ENCODE measurements around the gene GYS1.

The GYS1 gene

DNA sequence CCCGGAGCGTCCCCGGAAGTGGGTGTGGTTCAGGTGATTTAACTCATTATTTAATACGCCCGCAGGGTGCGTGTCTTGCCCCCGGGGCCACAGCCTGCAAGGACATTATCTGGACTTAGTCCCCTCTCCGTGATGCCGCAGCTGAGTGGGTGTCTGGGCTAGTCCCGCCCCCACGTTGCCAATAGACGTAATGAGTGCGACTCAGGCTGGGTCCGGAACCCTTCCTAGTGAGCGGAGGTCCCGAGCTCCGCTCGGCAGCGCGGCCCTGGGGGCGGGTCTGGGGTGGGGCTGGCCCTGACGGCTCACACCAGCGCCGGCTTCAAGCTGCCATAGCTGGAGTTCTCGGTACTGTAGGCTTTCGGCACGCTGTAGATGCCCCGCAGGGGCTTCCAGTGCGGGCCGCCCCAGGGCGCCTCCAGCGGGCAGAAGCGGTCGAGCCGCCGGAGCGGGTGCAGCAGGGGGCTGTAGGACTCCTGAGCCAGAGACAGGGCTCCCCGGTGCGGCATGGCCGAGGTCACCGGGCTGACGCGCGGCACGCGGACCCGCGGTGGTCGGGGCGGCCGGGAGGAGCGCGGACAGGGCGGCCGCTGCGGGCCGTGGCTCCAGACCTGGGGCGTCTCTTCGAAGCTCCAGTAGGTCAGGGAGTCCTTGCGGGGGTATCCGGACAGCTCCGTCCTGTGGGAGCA is 24.7 kb upstream of the GYS1 start:
- peak; percentile 85 for DNase-seq (ENCODE audit: low spot score)

DNA sequence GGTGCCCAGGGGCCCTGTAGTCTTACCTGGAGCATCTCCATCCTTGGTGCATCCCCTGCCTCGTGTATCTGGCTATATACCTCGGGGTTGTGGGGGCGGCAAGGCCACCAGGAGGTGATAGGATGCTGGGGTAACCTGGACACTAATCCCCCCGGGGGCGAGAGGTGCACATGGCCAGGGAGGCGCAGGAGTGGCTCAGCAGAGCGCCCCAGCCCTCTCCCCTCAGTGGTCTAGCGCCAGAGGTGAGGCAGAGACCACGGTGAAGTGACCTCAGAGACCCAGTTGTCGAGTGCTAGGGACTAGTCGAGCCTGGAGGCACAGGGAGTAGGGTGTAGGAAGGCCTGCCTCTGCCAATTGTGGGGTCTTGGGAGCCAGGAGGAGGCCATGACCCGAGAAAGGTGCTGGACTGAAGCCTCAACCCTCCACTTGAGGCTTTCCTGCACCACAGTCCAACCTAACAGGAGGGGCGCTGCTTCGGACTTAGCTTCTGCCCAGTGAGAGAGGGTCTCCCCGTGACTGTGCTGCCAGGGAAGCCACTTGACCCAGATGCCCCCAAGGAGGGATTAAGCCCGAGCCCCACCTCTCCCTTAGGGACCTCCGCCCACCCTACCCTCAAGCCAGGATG is 24.0 kb upstream of the GYS1 start, which contains the start of gene LHB:
LHB (minus strand) TSS at position 51 of the 625 bp plus-strand sequence; CDS start at position 41, 10 bp downstream.
- DNase-seq (ENCODE audit: low spot score): no peak

DNA sequence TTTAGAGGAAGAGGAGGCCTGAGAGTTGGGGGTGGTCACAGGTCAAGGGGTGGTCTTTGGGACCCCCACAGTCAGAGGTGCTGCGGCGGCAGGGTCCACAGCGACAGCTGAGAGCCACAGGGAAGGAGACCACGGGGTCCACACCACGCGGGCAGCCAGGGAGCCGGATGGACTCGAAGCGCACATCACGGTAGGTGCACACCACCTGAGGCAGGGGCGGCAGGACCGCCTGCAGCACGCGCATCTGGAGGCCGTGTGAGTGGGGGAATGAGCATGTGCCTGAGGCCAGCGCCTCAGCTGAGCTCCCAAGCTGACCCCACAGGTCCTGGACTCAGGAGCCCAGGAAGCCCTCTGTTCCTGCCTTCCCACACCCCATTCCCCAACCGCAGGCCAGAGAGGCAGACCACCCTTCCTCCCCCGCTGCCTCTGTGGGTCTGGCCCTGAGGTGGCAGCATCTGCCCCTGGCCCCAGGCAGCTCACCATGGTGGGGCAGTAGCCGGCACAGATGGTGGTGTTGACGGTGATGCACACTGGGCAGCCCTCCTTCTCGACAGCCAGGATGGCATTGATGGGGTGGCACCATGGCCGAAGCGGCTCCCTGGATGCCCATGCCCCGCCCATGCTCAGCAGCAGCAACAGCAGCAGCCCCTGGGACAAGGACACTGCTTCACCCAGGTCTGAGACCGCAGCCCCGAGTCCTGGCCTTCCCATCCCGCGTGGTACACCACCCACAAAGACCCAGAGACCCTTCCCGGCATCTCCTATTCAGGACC is 23.1 kb upstream of the GYS1 start:
- DNase-seq (ENCODE audit: low spot score): no peak

DNA sequence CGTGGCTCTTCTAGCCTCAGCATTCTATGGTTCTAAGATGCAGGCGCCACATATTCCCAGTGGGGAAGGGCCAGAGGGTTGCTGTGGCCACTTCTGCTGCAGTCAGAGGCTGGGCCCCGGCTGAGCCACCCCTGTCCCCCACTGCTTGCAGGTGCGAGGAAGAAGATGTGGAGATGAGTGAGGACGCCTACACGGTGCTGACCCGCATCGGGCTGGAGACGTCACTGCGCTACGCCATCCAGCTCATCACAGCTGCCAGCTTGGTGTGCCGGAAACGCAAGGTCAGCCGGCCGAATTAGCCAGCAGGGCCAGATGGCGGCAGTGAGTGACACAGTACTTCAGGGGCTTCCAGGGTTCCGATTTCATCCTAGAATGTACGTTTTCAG is 21.8 kb upstream of the GYS1 start:
- DNase-seq (ENCODE audit: low spot score): no peak

DNA sequence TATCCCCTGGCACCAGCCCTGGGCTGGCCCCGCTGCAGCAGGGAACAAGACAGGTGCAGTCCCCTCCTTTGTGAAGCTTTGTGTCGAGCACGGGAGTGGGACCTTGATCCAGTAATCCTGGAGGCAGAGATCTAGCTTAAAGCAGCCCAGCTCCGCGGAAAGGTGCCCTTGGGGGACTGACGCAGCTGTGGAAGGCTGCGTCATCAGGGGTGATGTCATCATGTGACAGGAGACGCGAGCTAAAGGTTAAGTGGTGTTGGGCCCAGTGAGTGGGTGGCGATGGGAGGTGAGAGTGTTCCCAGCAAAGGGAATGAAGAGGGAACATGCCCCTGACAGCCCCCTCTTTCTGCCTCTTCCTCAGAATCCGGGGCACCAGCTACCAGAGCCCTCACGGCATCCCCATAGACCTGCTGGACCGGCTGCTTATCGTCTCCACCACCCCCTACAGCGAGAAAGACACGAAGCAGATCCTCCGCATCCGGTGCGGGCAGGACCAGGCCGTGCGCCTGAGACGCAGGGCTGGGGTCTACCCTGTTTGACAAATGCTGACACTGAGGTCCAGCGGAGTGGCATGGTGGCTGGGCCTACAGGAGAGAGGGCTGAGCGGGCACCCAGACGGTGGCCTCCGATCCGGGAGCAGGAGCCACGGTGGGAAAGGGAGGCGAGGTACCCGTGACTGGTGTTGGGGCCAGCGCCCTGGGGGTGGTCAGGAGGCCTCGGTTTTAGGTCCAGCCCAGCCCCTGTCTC is 21.2 kb upstream of the GYS1 start:
- no peak for DNase-seq (ENCODE audit: low spot score)

DNA sequence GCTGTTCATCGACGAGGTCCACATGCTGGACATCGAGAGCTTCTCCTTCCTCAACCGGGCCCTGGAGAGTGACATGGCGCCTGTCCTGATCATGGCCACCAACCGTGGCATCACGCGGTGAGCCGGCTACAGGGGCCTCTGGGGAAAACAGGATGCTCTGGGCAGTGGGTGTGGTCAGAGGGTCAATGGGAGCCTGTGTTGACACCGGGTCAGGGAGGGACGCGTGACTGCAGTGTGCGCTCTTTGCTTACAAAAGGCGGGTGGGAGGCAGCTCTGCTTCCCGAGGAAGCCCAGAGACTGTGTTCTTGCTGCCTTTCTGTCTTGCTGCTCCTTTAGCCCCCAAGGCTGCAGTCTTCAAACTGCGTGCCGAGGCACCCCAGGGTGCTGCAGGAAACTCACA is 18.1 kb upstream of the GYS1 start:
- no peak for DNase-seq (ENCODE audit: low spot score)

DNA sequence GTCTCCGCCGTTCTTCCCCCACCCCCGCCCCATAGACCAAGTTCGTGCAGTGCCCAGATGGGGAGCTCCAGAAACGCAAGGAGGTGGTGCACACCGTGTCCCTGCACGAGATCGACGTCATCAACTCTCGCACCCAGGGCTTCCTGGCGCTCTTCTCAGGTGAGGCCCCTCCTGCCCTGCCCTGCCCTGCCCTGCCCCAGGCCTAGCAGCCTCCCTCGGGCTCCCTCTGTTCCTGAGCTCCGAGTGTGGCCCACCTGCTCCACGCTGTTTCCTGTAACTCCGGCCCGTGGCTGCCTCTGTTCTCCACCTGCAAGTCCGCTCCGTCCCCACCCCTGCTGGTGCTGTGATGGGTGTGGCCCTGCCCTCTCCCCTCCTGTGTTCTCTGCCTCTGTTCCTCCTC is 17.3 kb upstream of the GYS1 start:
- no peak for DNase-seq (ENCODE audit: low spot score)

DNA sequence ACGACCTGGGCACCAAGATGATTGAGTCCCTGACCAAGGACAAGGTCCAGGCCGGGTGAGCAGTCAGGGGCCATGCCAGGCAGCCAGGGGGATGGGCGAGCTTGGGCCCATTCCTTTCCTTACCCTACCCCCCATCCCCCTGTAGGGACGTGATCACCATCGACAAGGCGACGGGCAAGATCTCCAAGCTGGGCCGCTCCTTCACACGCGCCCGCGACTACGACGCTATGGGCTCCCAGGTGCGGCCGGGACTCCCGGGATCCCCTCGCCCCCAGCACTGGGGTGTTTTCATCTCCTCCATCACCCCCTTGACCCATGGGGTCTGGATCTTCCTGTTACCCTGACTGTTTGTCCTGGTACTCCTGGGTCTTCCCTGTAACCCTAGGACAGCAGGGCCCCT is 16.7 kb upstream of the GYS1 start:
- DNase-seq (ENCODE audit: low spot score): no peak

DNA sequence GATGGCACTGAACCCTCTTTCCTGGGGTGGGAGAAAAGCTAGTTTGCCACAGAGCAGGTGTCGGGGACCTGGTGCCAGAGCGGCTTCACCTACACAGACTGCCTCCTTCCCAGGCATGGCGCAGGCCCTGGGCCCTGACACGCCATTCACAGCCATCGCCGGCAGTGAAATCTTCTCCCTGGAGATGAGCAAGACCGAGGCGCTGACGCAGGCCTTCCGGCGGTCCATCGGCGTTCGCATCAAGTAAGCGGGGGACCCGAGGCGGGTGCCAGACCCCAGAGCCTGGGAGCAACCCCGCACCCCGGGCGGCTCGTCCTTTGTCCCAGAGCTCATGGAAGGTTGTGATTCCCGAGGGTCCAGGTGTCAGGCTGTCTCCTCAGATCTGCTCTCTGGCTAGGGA is 13.8 kb upstream of the GYS1 start:
- no peak for DNase-seq (ENCODE audit: low spot score)

DNA sequence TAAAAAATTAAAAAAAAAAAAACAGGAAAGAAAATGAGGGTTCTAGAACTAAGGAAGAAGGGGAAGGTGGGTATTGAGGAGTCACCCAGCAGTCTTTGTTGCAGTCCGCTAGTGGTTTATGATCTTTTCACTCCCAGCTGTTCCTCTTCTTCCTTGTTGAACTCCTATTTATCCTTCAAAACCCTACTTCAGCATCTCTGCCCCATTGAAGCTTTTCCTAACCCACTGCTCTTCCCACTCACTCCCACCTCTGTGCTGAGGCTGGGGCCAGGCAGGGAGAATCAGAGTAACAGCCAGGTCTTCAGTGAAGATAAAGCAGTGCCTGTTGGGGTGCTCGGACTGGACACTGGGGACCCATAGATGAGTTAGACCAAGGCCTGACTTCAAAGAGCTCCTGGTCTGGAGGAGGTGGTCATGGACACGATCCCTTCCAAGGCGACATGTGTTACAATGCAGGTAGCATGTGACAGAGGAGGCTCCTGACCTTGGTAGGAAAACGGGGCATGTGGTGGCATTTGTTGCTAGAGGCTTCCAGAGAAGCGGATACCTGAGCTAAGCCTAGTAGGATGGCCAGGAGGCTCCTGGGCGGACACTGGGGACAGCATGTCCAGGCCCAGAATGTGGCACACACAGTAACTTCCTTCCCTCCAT is 12.0 kb upstream of the GYS1 start:
- no peak for DNase-seq (ENCODE audit: low spot score)

DNA sequence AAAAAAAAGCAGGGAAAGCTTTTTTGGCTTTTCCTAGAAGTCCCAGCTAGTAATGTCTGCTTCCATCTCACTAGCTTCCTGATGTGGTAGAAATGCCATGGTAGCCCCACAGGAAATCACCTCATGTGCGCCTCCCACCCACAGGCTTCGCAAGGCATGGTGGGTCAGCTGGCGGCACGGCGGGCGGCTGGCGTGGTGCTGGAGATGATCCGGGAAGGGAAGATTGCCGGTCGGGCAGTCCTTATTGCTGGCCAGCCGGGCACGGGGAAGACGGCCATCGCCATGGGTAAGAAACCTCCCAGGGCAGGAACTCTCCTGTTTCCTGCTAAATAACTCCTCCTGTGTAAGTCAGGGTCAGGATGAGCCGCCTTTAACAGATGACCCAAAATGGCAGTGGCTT is 11.0 kb upstream of the GYS1 start:
- no peak for DNase-seq (ENCODE audit: low spot score)

DNA sequence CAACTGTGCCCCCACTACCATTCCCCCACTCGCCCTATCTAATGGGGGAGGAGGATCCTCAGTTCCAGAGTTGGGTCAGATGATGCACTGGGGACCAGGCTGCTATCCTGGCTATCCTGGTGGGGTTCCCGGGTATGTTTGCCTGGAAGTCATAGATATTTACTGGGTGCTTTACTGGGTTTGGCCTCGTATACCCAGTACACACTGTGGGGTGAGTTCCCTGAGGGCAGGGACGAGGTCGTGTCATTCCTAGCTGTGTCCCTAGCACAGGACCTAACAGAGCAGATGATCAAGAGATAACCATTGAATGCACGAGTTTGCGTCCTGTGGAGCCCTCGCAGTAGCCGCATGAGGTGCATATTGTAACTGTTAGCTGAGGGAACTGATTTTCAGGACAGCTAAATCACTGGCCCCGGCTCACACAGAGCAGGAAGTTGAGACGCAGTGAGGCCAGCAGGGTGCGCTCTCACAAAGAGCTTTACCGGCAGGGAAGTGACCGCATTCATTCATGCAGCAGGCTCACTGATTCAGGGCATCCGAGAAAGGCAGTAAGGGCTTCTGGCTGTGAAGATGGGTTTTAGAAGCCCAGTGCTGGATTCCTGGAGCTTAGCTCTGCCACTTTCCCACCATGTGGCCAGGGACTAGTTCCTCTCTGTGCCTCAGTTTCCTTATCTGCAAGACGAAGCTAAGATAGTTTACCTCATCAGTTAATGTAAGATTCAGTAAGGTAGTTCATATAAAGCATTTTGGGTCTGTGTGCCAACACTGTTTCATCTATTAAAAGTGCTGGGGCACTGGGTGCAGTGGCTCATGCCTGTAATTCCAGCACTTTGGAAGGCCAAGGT is 6.6 kb upstream of the GYS1 start:
- DNase-seq (ENCODE audit: low spot score): peak; percentile 63

DNA sequence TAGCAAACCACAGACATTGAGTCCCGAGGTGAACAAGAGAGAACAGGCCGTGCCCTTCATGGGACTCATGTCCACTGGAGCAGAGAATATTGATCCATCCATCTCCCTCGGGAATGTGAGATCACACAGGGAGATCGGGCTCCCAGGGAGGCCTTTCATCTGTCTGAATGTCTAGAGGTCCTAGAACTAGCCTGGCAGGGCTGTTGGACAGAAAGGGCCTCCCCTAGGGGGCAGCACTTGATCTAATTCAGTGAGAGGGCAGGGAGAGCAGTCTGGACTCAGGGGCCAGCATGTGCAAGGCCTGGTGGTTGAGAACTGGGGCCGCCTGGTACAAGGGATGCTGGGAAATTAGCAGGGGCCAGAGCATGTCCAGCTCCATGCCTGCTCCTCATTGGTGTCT is 4.9 kb upstream of the GYS1 start:
- peak; percentile 27 for DNase-seq (ENCODE audit: low spot score)

DNA sequence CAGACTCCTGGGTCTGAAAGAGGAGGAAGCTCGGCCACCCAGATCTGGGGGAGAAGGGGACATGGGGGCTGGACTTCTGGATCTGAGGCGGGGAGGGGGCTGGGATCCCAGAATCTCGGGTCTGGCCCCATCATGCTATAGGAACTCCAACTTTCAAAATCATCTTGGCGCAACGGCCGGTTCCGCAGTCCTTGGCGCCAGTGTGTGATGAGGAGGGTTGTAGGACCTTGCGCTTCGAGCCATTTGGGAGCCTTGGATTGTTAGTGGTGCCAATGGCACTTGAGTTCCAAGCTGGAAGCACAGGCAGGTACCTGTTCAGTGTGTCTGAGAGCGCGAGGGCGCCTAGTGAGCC is 902 bp upstream of the GYS1 start:
- DNase-seq (ENCODE audit: low spot score): no peak

DNA sequence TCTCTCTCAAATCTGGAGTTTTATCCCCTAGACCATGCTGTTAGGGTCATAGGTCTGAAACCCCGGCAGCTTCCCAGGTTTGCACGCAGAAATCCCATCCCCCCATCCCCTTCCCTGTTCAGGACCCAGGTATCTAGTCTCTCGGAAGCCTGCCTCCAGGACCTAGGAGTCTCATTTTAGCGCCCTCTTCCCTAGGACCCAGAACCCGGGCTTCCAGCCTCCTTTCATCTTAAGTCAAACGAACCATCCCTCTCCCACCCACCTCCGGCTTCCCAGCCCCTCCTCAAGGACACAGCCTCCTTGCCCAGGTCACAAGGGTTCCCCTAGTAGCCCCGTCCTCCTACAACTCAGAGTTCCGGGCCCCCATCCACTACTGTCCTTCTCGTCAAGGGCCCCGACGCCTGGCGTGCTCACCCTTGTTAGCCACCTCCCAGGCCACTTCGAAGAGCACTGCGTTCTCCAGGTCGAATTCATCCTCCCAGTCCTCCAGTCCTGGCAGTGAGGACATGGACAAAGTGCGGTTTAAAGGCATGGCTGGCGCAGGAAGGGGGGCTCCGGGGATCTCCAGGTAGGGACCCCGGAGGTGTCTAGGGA is 431 bp downstream of the GYS1 start:
- peak; percentile 17 for DNase-seq (ENCODE audit: low spot score)

DNA sequence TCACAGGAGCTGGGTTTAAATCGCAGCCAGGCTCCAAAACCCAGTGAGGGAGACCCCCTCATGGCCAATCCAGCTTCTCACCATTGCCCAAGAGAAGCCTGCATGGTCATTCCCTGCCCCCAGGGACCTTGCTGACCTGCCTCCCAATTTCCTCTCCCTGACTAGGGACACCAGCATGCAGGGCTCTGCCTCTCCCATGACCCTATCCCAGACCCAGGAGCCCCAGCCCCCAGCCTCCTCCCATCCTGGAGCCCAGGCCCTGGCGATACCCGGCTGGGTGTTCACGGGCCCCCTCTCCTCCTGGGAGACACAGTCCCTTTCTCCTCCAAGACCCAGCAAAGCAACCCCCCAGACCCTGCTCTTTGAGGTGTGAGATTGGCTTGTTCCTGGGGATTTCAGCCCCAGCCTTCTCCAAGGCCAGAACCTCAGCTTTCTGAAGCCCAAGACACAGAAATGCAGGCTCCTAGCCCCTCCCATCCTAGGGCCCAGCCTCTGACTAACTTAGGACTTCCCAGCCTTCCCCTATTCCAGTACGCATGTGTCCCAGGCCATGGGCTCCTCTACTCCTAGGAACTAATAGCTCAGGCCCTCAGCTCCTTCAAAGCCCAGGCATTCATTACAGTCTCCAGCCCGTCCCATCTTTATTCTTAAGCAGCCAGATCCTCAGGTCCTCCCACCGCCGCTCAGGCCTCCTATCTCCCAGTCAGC is 1.1 kb downstream of the GYS1 start:
- DNase-seq (ENCODE audit: low spot score): no peak

DNA sequence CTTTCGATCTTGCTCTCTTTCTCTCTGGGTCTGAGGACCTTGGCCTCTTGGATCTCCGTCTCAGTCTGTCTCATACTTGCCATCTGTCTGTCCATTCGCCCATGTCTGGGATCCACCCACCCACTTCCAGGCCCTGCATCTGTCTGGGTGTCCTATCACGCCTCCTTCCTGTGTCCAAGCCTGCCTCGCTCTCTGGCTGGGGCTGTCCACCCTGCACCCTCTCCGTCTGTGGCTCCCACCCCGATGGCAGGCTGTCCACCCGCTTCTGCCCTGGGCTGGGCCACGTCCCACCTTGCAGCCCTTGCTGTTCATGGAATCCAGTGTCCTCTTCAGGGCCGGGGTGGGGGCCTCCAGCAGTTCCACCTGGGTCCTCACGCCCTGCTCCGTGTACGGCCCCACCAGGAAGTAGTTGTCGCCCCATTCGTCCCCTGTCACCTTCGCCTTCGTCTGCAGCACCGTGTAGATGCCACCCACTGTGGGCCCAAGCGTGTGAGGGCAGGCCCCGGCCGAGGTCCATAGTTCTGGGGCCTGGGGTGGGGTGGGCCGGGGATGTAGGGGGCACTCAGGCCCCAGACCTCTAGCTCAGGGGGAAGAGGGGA is 2.0 kb downstream of the GYS1 start:
- DNase-seq (ENCODE audit: low spot score): no peak

DNA sequence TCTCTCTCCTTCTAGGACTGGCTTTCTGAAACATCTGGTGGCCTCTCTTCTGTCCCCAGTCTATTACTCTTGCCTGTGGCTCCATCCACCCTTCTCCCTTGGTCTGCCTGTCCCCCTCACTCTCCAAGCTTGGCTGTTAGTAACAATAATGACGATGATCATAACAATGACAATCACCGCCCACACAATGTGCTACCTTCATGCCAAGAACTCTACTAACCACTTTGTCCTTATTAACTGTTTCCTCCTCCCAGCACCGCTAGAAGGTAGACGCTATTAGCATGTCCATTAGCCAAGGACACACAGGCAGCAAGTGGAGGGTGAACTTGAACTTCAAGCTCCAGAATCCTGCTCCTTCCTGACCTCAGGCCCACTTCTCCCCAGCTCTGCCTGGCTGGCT is 2.7 kb downstream of the GYS1 start:
- DNase-seq (ENCODE audit: low spot score): no peak

DNA sequence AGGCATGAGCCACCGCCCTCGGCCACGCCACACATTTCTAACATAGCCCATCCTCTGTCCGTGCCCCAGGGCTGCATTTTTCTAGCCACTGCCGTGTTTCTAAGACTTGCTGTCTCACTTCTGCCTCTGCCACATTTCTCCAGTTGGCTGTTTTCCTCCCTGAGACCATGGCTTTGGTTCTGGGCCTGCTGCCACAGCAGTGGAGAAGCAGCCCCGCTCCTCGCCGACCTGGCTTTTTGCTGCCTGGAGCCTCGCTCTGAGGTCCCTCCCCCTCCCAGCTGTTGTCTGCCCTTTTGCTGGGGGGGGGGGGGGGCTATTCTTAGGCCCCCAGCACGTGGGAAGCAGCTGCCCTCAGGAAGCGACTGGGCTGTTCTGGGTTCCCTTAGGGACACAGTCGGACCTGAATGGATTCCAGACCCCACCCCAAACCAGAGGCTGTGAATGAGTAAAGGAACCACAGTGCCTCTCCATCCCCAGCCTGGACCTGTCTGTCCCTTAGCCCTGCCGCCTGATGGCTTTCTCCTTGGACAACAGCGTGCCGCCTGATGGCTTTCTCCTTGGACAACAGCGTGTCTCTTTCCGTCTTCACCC is 3.3 kb downstream of the GYS1 start:
- DNase-seq (ENCODE audit: low spot score): no peak

All from germinal center (tissue), 1 donor.